ENCODE measurements around the gene ANKRD10.

- TF ChIP-seq CTCF (IDR thresholded peaks at IDR 0.05) (no peak), POLR2AphosphoS5 (IDR thresholded peaks at IDR 0.05) (no peak)
Observed at GRCh38 chr13:110938662-110939421, 24.0 kb upstream of the ANKRD10 start.
